Measurements from ENCODE around the gene AOC2. TPM values are rescaled to one million over a fixed set of nuclear protein-coding genes. Genes with fewer than 3 reads are reported as not detected.

Gene AOC2
- total and polyA plus RNA-seq, 2 of the 13 experiments (the other 11 are each of a cell fraction or from before 2014, with no cell fraction given), result 1.2 to 3.3 TPM

DNA sequence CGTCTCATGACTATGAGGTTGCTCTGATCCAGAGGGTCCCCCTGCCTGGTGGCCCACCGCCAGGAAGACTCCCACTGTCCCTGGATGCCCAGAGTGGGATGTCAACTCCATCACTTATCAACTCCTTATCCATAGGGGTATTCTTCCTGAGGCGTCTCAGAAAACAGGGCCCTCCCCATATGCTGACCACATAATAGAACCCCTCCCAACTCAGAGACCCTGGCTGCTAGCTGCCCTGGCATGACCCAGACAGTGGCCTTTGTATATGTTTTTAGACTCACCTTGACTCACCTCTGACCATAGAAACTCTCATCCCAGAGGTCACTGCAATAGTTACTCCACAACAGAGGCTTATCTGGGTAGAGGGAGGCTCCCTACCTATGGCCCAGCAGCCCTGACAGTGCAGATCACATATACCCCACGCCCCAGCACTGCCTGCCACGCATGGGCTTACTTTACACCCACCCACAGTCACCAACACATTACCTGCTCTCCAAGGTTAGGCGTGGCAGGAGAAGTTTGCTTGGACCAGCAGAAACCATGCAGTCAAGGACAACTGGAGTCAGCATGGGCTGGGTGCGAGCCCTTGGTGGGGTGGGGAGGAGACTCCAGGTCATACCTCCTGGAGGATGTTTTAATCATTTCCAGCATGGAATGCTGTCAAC is 53.9 kb downstream of the AOC2 start (continued):
- TF ChIP-seq, protein P1, sequence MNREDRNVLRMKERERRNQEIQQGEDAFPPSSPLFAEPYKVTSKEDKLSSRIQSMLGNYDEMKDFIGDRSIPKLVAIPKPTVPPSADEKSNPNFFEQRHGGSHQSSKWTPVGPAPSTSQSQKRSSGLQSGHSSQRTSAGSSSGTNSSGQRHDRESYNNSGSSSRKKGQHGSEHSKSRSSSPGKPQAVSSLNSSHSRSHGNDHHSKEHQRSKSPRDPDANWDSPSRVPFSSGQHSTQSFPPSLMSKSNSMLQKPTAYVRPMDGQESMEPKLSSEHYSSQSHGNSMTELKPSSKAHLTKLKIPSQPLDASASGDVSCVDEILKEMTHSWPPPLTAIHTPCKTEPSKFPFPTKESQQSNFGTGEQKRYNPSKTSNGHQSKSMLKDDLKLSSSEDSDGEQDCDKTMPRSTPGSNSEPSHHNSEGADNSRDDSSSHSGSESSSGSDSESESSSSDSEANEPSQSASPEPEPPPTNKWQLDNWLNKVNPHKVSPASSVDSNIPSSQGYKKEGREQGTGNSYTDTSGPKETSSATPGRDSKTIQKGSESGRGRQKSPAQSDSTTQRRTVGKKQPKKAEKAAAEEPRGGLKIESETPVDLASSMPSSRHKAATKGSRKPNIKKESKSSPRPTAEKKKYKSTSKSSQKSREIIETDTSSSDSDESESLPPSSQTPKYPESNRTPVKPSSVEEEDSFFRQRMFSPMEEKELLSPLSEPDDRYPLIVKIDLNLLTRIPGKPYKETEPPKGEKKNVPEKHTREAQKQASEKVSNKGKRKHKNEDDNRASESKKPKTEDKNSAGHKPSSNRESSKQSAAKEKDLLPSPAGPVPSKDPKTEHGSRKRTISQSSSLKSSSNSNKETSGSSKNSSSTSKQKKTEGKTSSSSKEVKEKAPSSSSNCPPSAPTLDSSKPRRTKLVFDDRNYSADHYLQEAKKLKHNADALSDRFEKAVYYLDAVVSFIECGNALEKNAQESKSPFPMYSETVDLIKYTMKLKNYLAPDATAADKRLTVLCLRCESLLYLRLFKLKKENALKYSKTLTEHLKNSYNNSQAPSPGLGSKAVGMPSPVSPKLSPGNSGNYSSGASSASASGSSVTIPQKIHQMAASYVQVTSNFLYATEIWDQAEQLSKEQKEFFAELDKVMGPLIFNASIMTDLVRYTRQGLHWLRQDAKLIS (CRISPR knock-in tag; IDR thresholded peaks at IDR 0.05), result no peak
- no peak for TF ChIP-seq SOX13 (IDR thresholded peaks at IDR 0.05)
- 0 out of 4 replicates have a peak, but pooled peaks of 1 of the 2 experiments have one; percentile 12 for TF ChIP-seq SOX13 (CRISPR knock-in tag; conservative IDR thresholded peaks at IDR 0.05 in 1 of 2, IDR thresholded peaks at IDR 0.05 in 1 of 2)
- no peak for TF ChIP-seq KDM3A (CRISPR knock-in tag; IDR thresholded peaks at IDR 0.05; ENCODE audit: low read depth)
- no peak for TF ChIP-seq GPN1 (CRISPR knock-in tag; IDR thresholded peaks at IDR 0.05; ENCODE audit: borderline replicate concordance)
- 0 out of 2 replicates have a peak, but pooled peaks have one; percentile 37 for TF ChIP-seq GATAD2A (CRISPR knock-in tag; IDR thresholded peaks at IDR 0.05)
- TF ChIP-seq MAFK (conservative IDR thresholded peaks at IDR 0.05 in 1 of 2, IDR thresholded peaks at IDR 0.05 in 1 of 2; ENCODE audit: low read length in 2 of 2), result 0 out of 4 replicates have a peak, but pooled peaks of 1 of the 2 experiments have one; percentile 26
- TF ChIP-seq, protein P2, sequence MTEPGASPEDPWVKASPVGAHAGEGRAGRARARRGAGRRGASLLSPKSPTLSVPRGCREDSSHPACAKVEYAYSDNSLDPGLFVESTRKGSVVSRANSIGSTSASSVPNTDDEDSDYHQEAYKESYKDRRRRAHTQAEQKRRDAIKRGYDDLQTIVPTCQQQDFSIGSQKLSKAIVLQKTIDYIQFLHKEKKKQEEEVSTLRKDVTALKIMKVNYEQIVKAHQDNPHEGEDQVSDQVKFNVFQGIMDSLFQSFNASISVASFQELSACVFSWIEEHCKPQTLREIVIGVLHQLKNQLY (CRISPR knock-in tag; IDR thresholded peaks at IDR 0.05), result no peak; the same call in 1 of the 2 replicates
- TF ChIP-seq TEAD2 (CRISPR knock-in tag; IDR thresholded peaks at IDR 0.05), result no peak
- peak; percentile 52; the same call in 1 of the 2 replicates for TF ChIP-seq NR2F2 (IDR thresholded peaks at IDR 0.05; ENCODE audit: borderline replicate concordance, low read depth)
- TF ChIP-seq, protein P3, sequence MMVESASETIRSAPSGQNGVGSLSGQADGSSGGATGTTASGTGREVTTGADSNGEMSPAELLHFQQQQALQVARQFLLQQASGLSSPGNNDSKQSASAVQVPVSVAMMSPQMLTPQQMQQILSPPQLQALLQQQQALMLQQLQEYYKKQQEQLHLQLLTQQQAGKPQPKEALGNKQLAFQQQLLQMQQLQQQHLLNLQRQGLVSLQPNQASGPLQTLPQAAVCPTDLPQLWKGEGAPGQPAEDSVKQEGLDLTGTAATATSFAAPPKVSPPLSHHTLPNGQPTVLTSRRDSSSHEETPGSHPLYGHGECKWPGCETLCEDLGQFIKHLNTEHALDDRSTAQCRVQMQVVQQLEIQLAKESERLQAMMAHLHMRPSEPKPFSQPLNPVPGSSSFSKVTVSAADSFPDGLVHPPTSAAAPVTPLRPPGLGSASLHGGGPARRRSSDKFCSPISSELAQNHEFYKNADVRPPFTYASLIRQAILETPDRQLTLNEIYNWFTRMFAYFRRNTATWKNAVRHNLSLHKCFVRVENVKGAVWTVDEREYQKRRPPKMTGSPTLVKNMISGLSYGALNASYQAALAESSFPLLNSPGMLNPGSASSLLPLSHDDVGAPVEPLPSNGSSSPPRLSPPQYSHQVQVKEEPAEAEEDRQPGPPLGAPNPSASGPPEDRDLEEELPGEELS (CRISPR knock-in tag; IDR thresholded peaks at IDR 0.05), result 0 out of 2 replicates have a peak, but pooled peaks have one; percentile 19
- no peak for TF ChIP-seq ZNF652 (CRISPR knock-in tag; IDR thresholded peaks at IDR 0.05; ENCODE audit: borderline replicate concordance, low read depth)
- TF ChIP-seq MIXL1 (CRISPR knock-in tag; IDR thresholded peaks at IDR 0.05), result 0 out of 2 replicates have a peak, but pooled peaks have one; percentile 21
- TF ChIP-seq, protein P4, sequence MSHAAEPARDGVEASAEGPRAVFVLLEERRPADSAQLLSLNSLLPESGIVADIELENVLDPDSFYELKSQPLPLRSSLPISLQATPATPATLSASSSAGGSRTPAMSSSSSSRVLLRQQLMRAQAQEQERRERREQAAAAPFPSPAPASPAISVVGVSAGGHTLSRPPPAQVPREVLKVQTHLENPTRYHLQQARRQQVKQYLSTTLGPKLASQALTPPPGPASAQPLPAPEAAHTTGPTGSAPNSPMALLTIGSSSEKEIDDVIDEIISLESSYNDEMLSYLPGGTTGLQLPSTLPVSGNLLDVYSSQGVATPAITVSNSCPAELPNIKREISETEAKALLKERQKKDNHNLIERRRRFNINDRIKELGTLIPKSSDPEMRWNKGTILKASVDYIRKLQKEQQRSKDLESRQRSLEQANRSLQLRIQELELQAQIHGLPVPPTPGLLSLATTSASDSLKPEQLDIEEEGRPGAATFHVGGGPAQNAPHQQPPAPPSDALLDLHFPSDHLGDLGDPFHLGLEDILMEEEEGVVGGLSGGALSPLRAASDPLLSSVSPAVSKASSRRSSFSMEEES (CRISPR knock-in tag; IDR thresholded peaks at IDR 0.05), result no peak

All from HepG2 (cell line).